Endothelial cell of umbilical vein (primary cell): ENCODE measurements around the gene ITPKB. TPM values are rescaled to one million over a fixed set of nuclear protein-coding genes. Genes with fewer than 3 reads are reported as not detected.

Source experiments
- BruUV-seq: library from RNA; stranded (reverse); fragments of 400-500 nt; replicated peaks from 2 replicates; lab custom pipeline; 2021; lab: Mats Ljungman, UMichigan
- CTCF ChIA-PET: fragments of 300-600, 350-600 bp; sonication (Branson Sonifier 250); formaldehyde crosslinking; loops from one replicate; lab custom pipeline; 2021; ENCODE audit warnings: antibody characterized with exemption, inconsistent platforms; lab: Charles Lee
- POLR2A ChIA-PET: fragments of 300-600, 350-600 bp; sonication (Branson Sonifier 250); formaldehyde crosslinking; loops from one replicate; lab custom pipeline; 2021; ENCODE audit warnings: antibody characterized with exemption, inconsistent platforms; lab: Charles Lee
- DNase-seq: peaks from one replicate; pipeline ENCODE4 v3.0.0-alpha.2; 2011; ENCODE audit warnings: low read depth, low spot score
- FAIRE-seq: peaks from 2 replicates; lab custom pipeline; 2011; peaks lifted over from hg19 to GRCh38; lab: Jason Lieb, UNC
- H2AFZ ChIP-seq: 2 replicates; pipeline ENCODE4 v1.6.0; 2012; ENCODE audit warnings: low read depth, low read length, control low read depth, inconsistent platforms
- H3K27ac ChIP-seq: 2 replicates; pipeline ENCODE4 v1.5.1; 2011; ENCODE audit warnings: low read depth, mild to moderate bottlenecking, control low read depth, low read length, moderate library complexity; ENCODE audit not compliant: insufficient read depth
- H3K27me3 ChIP-seq, 2 experiments: 2 replicates each; pipeline versions ENCODE4 v1.6.0 to v1.6.1; 2011; ENCODE audit warnings: low read length in 2 of 2, mixed read lengths in 1 of 2; ENCODE audit not compliant: control insufficient read depth in 2 of 2, insufficient read depth in 2 of 2
- H3K36me3 ChIP-seq, 2 experiments: 2 replicates in 1 of 2; 3 replicates in 1 of 2; pipeline ENCODE4 v1.5.1; 2011; ENCODE audit warnings: low read length in 2 of 2, mild to moderate bottlenecking in 1 of 2, moderate library complexity in 1 of 2; ENCODE audit not compliant: control insufficient read depth in 2 of 2, insufficient read depth in 2 of 2; ENCODE audit errors: extremely low read depth in 1 of 2
- H3K4me1 ChIP-seq: 3 replicates; pipeline ENCODE4 v1.5.1; 2011; ENCODE audit warnings: mild to moderate bottlenecking, low read length; ENCODE audit not compliant: control insufficient read depth, insufficient read depth; ENCODE audit errors: extremely low read depth
- H3K4me2 ChIP-seq: 2 replicates; pipeline ENCODE4 v1.6.1; 2011; ENCODE audit warnings: low read length, control low read depth, mixed read lengths; ENCODE audit not compliant: insufficient read depth
- H3K4me3 ChIP-seq, 3 experiments: fragments of 200-600 bp in 1 of 3; sonication (generic), shearing (Covaris generic) in 1 of 3; replicated peaks in 1 of 3; 2 replicates each; pipeline ENCODE4 v1.5.1; 2011 to 2016; ENCODE audit warnings: control low read depth in 3 of 3, low read length in 3 of 3, mild to moderate bottlenecking in 2 of 3, inconsistent platforms in 1 of 3, low read depth in 1 of 3, moderate library complexity in 1 of 3; ENCODE audit not compliant: insufficient read depth in 1 of 3
- H3K79me2 ChIP-seq: 2 replicates; pipeline ENCODE4 v1.6.0; 2012; ENCODE audit warnings: low read length, inconsistent platforms; ENCODE audit not compliant: control insufficient read depth, insufficient read depth
- H3K9ac ChIP-seq: replicated peaks from 2 replicates; pipeline ENCODE3; 2011; ENCODE audit warnings: low read length, control low read depth; ENCODE audit not compliant: insufficient read depth; ENCODE audit errors: extremely low read depth
- H3K9me1 ChIP-seq: replicated peaks from 3 replicates; pipeline ENCODE4 v1.6.0; 2011; ENCODE audit warnings: mild to moderate bottlenecking, low read length; ENCODE audit not compliant: control insufficient read depth, insufficient read depth; ENCODE audit errors: extremely low read depth
- H3K9me3 ChIP-seq: replicated peaks from 2 replicates; pipeline ENCODE4 v1.5.1; 2012; ENCODE audit warnings: low read length, inconsistent platforms; ENCODE audit not compliant: control insufficient read depth, insufficient read depth
- H4K20me1 ChIP-seq: replicated peaks from 2 replicates; pipeline ENCODE3; 2011; ENCODE audit warnings: mild to moderate bottlenecking, low read length; ENCODE audit not compliant: control insufficient read depth, insufficient read depth; ENCODE audit errors: extremely low read depth
- EZH2 ChIP-seq: IDR thresholded peaks from 2 replicates; pipeline ENCODE4 v1.6.1; 2012; ENCODE audit warnings: borderline replicate concordance, low read depth, mild to moderate bottlenecking, moderate library complexity, low read length, inconsistent platforms; ENCODE audit not compliant: severe bottlenecking
- FOS ChIP-seq: IDR thresholded peaks from 2 replicates; pipeline ENCODE4 v1.6.1; 2011; ENCODE audit warnings: mild to moderate bottlenecking, low read length, moderate library complexity, borderline replicate concordance; ENCODE audit not compliant: insufficient read depth
- GATA2 ChIP-seq: IDR thresholded peaks from 2 replicates; pipeline ENCODE4 v1.7.0; 2011; ENCODE audit warnings: low read depth, mild to moderate bottlenecking, moderate library complexity, mixed read lengths, low read length; ENCODE audit not compliant: insufficient read length, insufficient read depth
- JUN ChIP-seq: IDR thresholded peaks from 2 replicates; pipeline ENCODE4 v1.6.1; 2011; ENCODE audit warnings: borderline replicate concordance, low read depth; ENCODE audit not compliant: insufficient read length, insufficient read depth
- MYC ChIP-seq: IDR thresholded peaks from one replicate; pipeline ENCODE4 v1.6.1; 2011; ENCODE audit warnings: mild to moderate bottlenecking, low read depth, low read length
- POLR2A ChIP-seq: IDR thresholded peaks from 2 replicates; pipeline ENCODE4 v1.6.1; 2012; ENCODE audit warnings: low read depth, mild to moderate bottlenecking, control low read depth, low read length
- POLR2AphosphoS5 ChIP-seq: IDR thresholded peaks from 2 replicates; pipeline ENCODE4 v1.6.1; 2012; ENCODE audit warnings: low read depth, mild to moderate bottlenecking, control low read depth, low read length, moderate library complexity; ENCODE audit not compliant: insufficient read depth
- dilution Hi-C: fragments of 300-500 bp; cut with MboI; formaldehyde crosslinking; loops from one replicate; pipeline ENCODE4 v1.15.0; 2019; ENCODE audit warnings: low sequenced_read_pairs; ENCODE audit not compliant: extremely low pct_ligation_motif_present
- intact Hi-C: fragments of 100-400 bp; cut with micrococcal nuclease; formaldehyde crosslinking; loops from one replicate; pipeline ENCODE4 v1.10.0; 2022
- polyA plus RNA-seq, 4 experiments: library from polyadenylated mRNA; depleted of rRNA in 3 of 4; stranded (reverse) in 3 of 4; unstranded in 1 of 4; fragments of >200 nt; gene quantifications; 2 replicates each; pipeline versions ENCODE4 v1.2.1 to v1.2.3, GENCODE V29; 2011 to 2012; ENCODE audit warnings: missing spikeins in 1 of 4
- total RNA-seq: library from RNA; stranded (reverse); gene quantifications from 2 replicates; pipeline ENCODE4 v1.2.3, GENCODE V29; 2021
- TF ChIP-seq, protein P1 (sequence below): IDR thresholded peaks from 2 replicates; pipeline ENCODE4 v1.6.1; 2011; ENCODE audit not compliant: insufficient read depth, insufficient read length
- TF ChIP-seq, protein P2 (sequence below), 2 donors: IDR thresholded peaks; 1 replicate in 1 of 2; 2 replicates in 1 of 2; pipeline ENCODE4 v1.5.1; 2011; ENCODE audit warnings: low read length in 2 of 2, mild to moderate bottlenecking in 2 of 2, moderate library complexity in 2 of 2, control low read depth in 1 of 2, inconsistent platforms in 1 of 2, low read depth in 1 of 2; ENCODE audit not compliant: insufficient read depth in 1 of 2; ENCODE audit errors: extremely low read depth in 1 of 2

Gene ITPKB
- total and polyA plus RNA-seq, 2 donors (not counting 3 experiments of a cell fraction or from before 2014, with no cell fraction given), result 7.7 to 34.8 TPM

- Histone ChIP-seq H4K20me1 (no peaks in the 10 kb centered on the region), H3K4me2 (no peak overlapping the region), H3K9me1 (no peaks in the 10 kb centered on the region), H3K4me3 (no peak overlapping the region), H3K79me2 (peaks cover 24% of the 10 kb centered on the region), H3K27ac (no peak overlapping the region), H2AFZ (no peak overlapping the region), H3K9ac (no peak overlapping the region), H3K9me3 (no peaks in the 10 kb centered on the region), H3K27me3 (no peaks in the 10 kb centered on the region), H3K36me3 (peaks cover 3 to 4% of the 10 kb centered on the region in 2 experiments), H3K4me1 (peaks cover 8% of the 10 kb centered on the region)
- dilution Hi-C loops (no loop called here), intact Hi-C loops (no loop called here)
- DNase-seq, result no peak
- ChIA-PET POLR2A (no interaction called here), CTCF (no interaction called here)
- no peak for TF ChIP-seq GATA2
- TF ChIP-seq POLR2AphosphoS5, result no peak
- no peak for TF ChIP-seq FOS
- no peak for TF ChIP-seq MYC
- TF ChIP-seq EZH2, result no peak
- TF ChIP-seq, protein P1, sequence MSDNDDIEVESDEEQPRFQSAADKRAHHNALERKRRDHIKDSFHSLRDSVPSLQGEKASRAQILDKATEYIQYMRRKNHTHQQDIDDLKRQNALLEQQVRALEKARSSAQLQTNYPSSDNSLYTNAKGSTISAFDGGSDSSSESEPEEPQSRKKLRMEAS, result no peak
- TF ChIP-seq, protein P2, sequence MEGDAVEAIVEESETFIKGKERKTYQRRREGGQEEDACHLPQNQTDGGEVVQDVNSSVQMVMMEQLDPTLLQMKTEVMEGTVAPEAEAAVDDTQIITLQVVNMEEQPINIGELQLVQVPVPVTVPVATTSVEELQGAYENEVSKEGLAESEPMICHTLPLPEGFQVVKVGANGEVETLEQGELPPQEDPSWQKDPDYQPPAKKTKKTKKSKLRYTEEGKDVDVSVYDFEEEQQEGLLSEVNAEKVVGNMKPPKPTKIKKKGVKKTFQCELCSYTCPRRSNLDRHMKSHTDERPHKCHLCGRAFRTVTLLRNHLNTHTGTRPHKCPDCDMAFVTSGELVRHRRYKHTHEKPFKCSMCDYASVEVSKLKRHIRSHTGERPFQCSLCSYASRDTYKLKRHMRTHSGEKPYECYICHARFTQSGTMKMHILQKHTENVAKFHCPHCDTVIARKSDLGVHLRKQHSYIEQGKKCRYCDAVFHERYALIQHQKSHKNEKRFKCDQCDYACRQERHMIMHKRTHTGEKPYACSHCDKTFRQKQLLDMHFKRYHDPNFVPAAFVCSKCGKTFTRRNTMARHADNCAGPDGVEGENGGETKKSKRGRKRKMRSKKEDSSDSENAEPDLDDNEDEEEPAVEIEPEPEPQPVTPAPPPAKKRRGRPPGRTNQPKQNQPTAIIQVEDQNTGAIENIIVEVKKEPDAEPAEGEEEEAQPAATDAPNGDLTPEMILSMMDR (IDR thresholded peaks at IDR 0.05; ENCODE audit: extremely low read depth in 1 of 2, insufficient read depth in 1 of 2, low read depth in 1 of 2, low read length in 2 of 2), result no peak
- TF ChIP-seq POLR2A, result no peak
- no peak for TF ChIP-seq JUN
- BruUV-seq, result no TSS peak
- no peak for FAIRE-seq
Measured at GRCh38 chr1:226728448-226728847, 10.6 kb downstream of the ITPKB start.
